ENCODE results near the gene OR13J1. TPM values are rescaled to one million over a fixed set of nuclear protein-coding genes. Genes with fewer than 3 reads are reported as not detected.
"Not testable (repeated sequence)": the region's sequence is repeated elsewhere in the genome, so short reads cannot be mapped to it uniquely, and the experiment has no call there.

The OR13J1 gene
- total RNA-seq, 2 donors from 2014 or later: not detected

GRCh38 chr9:35904338-35904737 lies 34.1 kb upstream of the OR13J1 start:
- H3K4me1 ChIP-seq: peaks cover 50% of the 10 kb centered on the region
- no peak overlapping the region for H3K27ac ChIP-seq
- TF ChIP-seq POLR2A (IDR thresholded peaks at IDR 0.05) (no peak), CTCF (IDR thresholded peaks at IDR 0.05) (no peak)
- WGBS, 2 donors: 59 to 61% methylated on average over 7 to 8 of the region's 8 CpGs
- intact Hi-C loops (cut with DNase I): loop anchor here (10.0 kb wide), 1 partner anchor 120 kb away; no protein-coding TSS in a partner anchor
- H3K4me3 ChIP-seq: no peak overlapping the region
- no peaks in the 10 kb centered on the region for H3K36me3 ChIP-seq (replicated peaks in 1 of 2; ENCODE audit: insufficient read depth in 1 of 2, low read depth in 2 of 2)
- DNase-seq (no peak), ATAC-seq (no peak)
- no peaks in the 10 kb centered on the region for H3K27me3 ChIP-seq
- H3K9me3 ChIP-seq: no peaks in the 10 kb centered on the region

- Histone ChIP-seq H3K9me3 (no peaks in the 10 kb centered on the region), H3K36me3 (replicated peaks in 1 of 2; ENCODE audit: insufficient read depth in 1 of 2, low read depth in 2 of 2) (no peaks in the 10 kb centered on the region), H3K4me1 (peaks cover 37% of the 10 kb centered on the region), H3K4me3 (no peak overlapping the region), H3K27ac (no peak overlapping the region), H3K27me3 (no peaks in the 10 kb centered on the region)
- DNase-seq (peak in 3 of 4 donors; percentile 40 to 57 (median 45)), ATAC-seq (no peak)
- TF ChIP-seq POLR2A (IDR thresholded peaks at IDR 0.05): no peak
- peak; percentile 62 to 86 (median 69) for TF ChIP-seq CTCF (IDR thresholded peaks at IDR 0.05)
- intact Hi-C loops (cut with DNase I): loop anchor here (10.0 kb wide), 1 partner anchor 122 kb away; no protein-coding TSS in a partner anchor
- whole genome bisulfite sequencing, 2 donors: 21 to 31% methylated on average over 3 of the region's 3 CpGs
These were observed 32.8 kb upstream of the OR13J1 start for GRCh38 chr9:35903049-35903448.

GRCh38 chr9:35899021-35899420 lies 28.8 kb upstream of the OR13J1 start:
- no peak for DNase-seq
- Histone ChIP-seq H3K4me3 (no peak overlapping the region), H3K36me3 (replicated peaks in 1 of 2; ENCODE audit: insufficient read depth in 1 of 2, low read depth in 2 of 2) (no peaks in the 10 kb centered on the region), H3K27ac (no peak overlapping the region), H3K9me3 (no peaks in the 10 kb centered on the region), H3K27me3 (no peaks in the 10 kb centered on the region), H3K4me1 (peaks cover 5% of the 10 kb centered on the region)
- ATAC-seq: no peak
- WGBS, 2 donors: 49 to 53% methylated on average over 2 of the region's 2 CpGs
- intact Hi-C loops (cut with DNase I): no loop called here
- no peak for TF ChIP-seq POLR2A (IDR thresholded peaks at IDR 0.05)
- TF ChIP-seq CTCF (IDR thresholded peaks at IDR 0.05): no peak

- H3K36me3 ChIP-seq (replicated peaks in 1 of 2; ENCODE audit: insufficient read depth in 1 of 2, low read depth in 2 of 2): no peaks in the 10 kb centered on the region
- intact Hi-C loops (cut with DNase I): no loop called here
- no peak for TF ChIP-seq POLR2A (IDR thresholded peaks at IDR 0.05)
- no peak for TF ChIP-seq CTCF (IDR thresholded peaks at IDR 0.05)
- no peak overlapping the region for H3K27ac ChIP-seq
- ATAC-seq (no peak), DNase-seq (no peak)
- peaks cover 5% of the 10 kb centered on the region for H3K4me1 ChIP-seq
- no peaks in the 10 kb centered on the region for H3K9me3 ChIP-seq
- H3K27me3 ChIP-seq: no peaks in the 10 kb centered on the region
- no peak overlapping the region for H3K4me3 ChIP-seq
These were observed 28.1 kb upstream of the OR13J1 start for GRCh38 chr9:35898337-35898736.

GRCh38 chr9:35897376-35898099 lies 27.3 kb upstream of the OR13J1 start:
- intact Hi-C loops (cut with DNase I); H3K9me3 ChIP-seq; H3K27me3 ChIP-seq; H3K4me1 ChIP-seq; H3K4me3 ChIP-seq; H3K36me3 ChIP-seq (replicated peaks in 1 of 2; ENCODE audit: insufficient read depth in 1 of 2, low read depth in 2 of 2); ATAC-seq; H3K27ac ChIP-seq; DNase-seq: not testable (repeated sequence)
- WGBS, 2 donors: 74 to 87% methylated on average over 7 of the region's 7 CpGs

All from body of pancreas (tissue), 4 donors.